ENCODE data around the gene UBE2J2. TPM values are rescaled to one million over a fixed set of nuclear protein-coding genes. Genes with fewer than 3 reads are reported as not detected.

Gene UBE2J2
- total RNA-seq, 1 donor from 2014 or later: 73.8 TPM

DNA sequence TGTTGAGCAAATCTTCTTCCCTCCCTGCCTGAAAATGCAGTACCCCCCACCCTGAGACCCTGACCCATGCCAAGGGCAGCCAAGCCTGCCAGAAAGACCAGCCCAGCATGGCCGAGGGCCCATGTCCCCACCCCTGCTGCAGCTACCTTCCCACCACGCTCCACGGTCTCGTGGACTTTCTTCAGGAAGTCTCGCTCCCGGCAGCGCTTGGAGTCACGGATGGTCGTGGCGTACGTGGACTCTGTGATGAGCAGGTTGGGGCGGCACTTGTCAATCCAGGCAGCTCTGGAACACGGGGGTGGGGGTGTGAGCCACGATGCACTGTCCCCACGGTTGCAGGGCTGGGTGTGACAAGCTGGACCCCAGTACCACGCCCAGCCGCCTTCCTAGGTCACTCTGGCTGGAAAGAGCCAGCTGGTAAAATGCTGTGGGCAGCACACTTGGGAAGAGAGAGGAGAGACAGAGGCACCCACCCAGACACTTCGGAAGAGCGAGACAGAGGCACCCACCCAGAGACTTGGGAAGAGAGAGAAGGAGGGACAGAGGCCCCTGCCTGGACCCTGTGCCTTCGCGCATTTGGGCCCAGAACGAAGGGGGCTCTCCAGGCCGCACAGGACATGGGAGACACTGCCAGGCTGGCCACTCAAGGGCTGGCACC, 41.2 kb upstream of the UBE2J2 start:
- Mint-ChIP-seq H3K4me3 (no peak overlapping the region), H3K4me1 (ENCODE audit: unreplicated experiment) (no peaks in the 10 kb centered on the region), H3K27ac (no peak overlapping the region), H3K9me3 (no peaks in the 10 kb centered on the region), H3K36me3 (peaks cover 3% of the 10 kb centered on the region), H3K27me3 (no peaks in the 10 kb centered on the region)
- TF ChIP-seq, protein P1, sequence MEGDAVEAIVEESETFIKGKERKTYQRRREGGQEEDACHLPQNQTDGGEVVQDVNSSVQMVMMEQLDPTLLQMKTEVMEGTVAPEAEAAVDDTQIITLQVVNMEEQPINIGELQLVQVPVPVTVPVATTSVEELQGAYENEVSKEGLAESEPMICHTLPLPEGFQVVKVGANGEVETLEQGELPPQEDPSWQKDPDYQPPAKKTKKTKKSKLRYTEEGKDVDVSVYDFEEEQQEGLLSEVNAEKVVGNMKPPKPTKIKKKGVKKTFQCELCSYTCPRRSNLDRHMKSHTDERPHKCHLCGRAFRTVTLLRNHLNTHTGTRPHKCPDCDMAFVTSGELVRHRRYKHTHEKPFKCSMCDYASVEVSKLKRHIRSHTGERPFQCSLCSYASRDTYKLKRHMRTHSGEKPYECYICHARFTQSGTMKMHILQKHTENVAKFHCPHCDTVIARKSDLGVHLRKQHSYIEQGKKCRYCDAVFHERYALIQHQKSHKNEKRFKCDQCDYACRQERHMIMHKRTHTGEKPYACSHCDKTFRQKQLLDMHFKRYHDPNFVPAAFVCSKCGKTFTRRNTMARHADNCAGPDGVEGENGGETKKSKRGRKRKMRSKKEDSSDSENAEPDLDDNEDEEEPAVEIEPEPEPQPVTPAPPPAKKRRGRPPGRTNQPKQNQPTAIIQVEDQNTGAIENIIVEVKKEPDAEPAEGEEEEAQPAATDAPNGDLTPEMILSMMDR (conservative IDR thresholded peaks at IDR 0.05): no peak
- no peak for DNase-seq (ENCODE audit: extremely low spot score, unreplicated experiment)

DNA sequence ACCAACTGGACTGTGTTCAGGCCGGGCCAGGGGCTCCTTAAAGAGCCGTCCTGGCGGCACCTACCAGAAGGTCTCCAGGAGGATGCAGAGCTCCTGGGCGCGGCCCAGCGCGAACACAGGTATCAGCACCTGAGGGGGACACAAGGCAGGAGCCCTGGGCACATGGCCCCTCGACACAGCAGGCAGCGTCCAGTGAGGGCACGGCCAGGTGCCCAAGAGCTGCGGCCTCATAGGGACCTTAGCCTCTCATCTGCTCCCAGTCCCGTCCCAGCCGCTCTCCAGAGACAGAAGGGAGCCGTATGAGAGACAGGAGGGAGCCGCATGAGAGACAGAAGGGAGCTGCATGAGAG, 40.6 kb upstream of the UBE2J2 start:
- H3K27me3 Mint-ChIP-seq: no peaks in the 10 kb centered on the region
- no peak overlapping the region for H3K4me3 Mint-ChIP-seq
- TF ChIP-seq, protein P1 (conservative IDR thresholded peaks at IDR 0.05): no peak
- peaks cover 3% of the 10 kb centered on the region for H3K36me3 Mint-ChIP-seq
- DNase-seq (ENCODE audit: extremely low spot score, unreplicated experiment): no peak
- H3K27ac Mint-ChIP-seq: no peak overlapping the region
- H3K9me3 Mint-ChIP-seq: no peaks in the 10 kb centered on the region
- H3K4me1 Mint-ChIP-seq (ENCODE audit: unreplicated experiment): no peaks in the 10 kb centered on the region

DNA sequence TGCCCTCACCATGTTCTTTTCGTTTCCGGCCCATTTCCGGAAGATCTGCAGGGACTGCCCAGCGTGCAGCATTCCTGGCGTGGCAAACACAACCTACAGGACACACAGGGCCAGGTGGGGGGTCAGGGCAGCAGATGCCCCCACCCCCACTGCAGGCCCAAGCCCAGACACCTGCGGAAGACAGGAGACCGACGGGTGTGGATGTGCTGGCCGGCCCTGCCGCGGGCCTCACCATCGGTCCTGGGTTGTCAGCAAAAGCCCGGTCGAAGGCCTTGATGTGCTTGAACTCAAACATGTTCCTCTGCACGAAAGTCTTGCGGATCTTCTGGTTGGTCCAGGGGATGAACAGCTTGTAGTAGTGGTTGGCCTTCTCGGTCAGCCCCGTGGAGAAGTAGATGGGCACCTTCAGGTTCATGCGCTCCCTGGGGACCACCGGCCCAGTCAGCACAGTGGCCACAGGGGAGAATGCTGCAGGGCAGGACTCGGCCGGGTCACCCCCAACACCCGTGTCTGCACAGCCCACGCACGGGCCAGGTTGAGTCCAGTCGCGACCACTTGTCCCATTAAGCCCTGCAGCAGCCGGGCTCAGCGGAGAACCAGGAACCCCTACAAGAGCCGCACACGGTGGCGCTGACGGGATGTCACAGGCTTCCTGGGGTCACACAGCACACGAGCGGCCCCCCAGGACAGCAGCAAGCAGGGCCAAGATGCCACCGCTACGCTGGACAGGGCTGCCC, 40.0 kb upstream of the UBE2J2 start:
- Mint-ChIP-seq H3K36me3 (peaks cover 3% of the 10 kb centered on the region), H3K27me3 (no peaks in the 10 kb centered on the region), H3K27ac (no peak overlapping the region), H3K4me3 (no peak overlapping the region), H3K9me3 (no peaks in the 10 kb centered on the region), H3K4me1 (ENCODE audit: unreplicated experiment) (no peaks in the 10 kb centered on the region)
- TF ChIP-seq, protein P1 (conservative IDR thresholded peaks at IDR 0.05): no peak
- no peak for DNase-seq (ENCODE audit: extremely low spot score, unreplicated experiment)

DNA sequence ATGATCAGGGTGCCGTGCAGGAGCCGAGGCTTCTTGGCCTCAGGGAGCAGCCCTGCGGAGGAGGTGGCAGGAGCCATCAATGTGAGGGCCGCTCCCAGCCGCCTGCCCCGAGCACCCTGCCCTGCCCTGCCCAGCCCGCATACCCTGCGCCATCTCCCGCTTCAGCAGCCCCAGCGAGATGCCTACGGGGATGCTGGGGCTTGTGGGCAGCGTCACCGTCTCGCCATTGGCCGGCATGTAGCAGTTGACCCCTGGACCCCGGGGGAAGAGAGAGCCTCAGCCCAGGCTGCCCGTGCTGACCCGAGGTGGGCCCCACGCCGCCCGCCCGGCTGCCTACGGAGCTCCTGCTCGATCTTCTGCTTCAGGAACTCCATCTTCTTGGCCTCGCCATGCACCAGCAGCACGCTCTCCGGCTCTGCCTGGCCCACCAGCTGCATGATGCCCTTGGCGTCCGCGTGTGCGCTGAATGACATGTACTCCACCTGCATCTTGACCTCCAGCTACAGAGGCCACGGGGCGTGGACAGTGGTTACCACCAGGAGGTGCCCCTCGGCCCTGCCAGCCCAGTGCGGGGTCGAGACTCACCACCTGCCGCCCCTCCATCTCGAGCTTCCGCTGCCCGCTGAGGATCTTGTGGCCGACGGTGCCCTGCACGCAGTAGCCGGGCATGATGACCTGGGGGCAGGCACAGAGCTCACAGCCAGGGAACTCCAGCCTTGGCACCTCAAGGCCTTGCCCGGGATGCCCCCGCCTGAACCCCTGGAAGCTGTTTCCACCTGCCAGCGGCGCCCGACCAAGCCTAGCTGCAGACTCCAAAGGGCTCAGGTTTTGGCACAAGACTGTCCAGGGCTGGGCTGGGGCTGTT, 39.0 kb upstream of the UBE2J2 start:
- no peaks in the 10 kb centered on the region for H3K9me3 Mint-ChIP-seq
- no peak for DNase-seq (ENCODE audit: extremely low spot score, unreplicated experiment)
- H3K4me3 Mint-ChIP-seq: no peak overlapping the region
- H3K27me3 Mint-ChIP-seq: no peaks in the 10 kb centered on the region
- TF ChIP-seq, protein P1 (conservative IDR thresholded peaks at IDR 0.05): no peak
- no peaks in the 10 kb centered on the region for H3K4me1 Mint-ChIP-seq (ENCODE audit: unreplicated experiment)
- peaks cover 3% of the 10 kb centered on the region for H3K36me3 Mint-ChIP-seq
- no peak overlapping the region for H3K27ac Mint-ChIP-seq

DNA sequence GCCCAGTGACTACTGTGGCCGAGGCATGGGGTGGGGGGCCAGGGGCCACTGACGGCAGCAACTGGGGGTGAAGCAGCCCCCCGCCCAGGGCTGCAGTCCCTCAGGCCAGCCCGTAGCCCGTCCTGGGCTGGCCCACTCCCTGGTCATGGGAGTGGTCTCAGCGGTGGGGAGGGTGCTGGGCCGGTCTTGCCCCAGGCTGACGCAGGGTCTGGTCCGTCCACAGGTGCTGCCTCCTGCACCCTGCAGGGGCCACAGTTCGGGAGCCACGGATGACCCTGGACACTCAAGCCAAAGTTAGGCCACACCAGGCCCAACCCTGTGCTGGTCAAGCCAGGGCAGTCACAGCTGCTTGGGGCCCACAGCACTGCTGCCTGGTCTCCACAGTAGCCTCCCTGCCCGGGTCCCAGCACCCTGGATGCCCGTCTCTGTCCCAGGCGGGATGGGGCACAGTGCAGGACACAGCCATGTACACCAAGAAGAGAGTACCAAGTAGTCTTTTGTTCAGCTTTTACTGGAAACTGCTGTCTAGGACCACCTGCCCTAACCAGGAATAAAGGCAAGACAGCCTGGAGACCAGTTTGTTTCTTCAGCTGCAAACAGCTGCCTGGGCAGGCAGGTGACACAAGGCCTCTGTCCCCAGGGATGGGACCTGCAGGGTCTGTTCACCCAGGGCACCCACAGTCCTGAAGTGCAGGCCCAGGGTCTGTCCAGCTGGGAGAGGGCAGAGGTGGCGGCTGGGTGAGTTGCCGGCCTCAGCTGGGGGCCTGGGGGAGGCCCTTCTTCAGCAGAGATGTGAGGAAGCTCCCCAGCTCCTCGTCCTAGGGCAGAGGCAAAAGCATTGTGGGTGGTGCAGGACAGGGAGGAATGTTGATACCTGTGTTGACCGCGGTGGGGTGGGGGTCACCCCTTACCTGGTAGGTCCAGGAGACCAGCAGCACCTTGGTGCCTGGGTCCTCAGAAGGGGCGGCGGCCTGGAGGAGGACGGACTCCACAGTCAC, 37.8 kb upstream of the UBE2J2 start:
- Mint-ChIP-seq H3K4me3 (no peak overlapping the region), H3K27me3 (no peaks in the 10 kb centered on the region), H3K27ac (no peak overlapping the region), H3K36me3 (peaks cover 3% of the 10 kb centered on the region), H3K9me3 (no peaks in the 10 kb centered on the region), H3K4me1 (ENCODE audit: unreplicated experiment) (peaks cover 5% of the 10 kb centered on the region)
- TF ChIP-seq, protein P1 (conservative IDR thresholded peaks at IDR 0.05): no peak
- no peak for DNase-seq (ENCODE audit: extremely low spot score, unreplicated experiment)

Data from type B pancreatic cell (in vitro differentiated cells).